AG04449 (cell line): Measurements from ENCODE around the gene DPF1.
A peak's percentile ranks its signal among the peaks of the same experiment; 100 is the strongest.
"Not testable (repeated sequence)": the region's sequence is repeated elsewhere in the genome, so short reads cannot be mapped to it uniquely, and the experiment has no call there.

Source experiments
- CTCF ChIA-PET: fragments of 350-600 bp; formaldehyde crosslinking; extraction: SDS; loops from one replicate; lab custom pipeline; 2021; ENCODE audit warnings: antibody characterized with exemption; lab: Yijun Ruan, JAX
- POLR2A ChIA-PET: fragments of 400-600, 350-600 bp; formaldehyde crosslinking; extraction: SDS; loops from one replicate; lab custom pipeline; 2020; ENCODE audit warnings: antibody characterized with exemption, inconsistent platforms; lab: Yijun Ruan, JAX
- DNase-seq: peaks from one replicate; pipeline ENCODE4 v3.0.0-alpha.2; 2010; ENCODE audit warnings: low read depth, low spot score
- H3K4me3 ChIP-seq: 2 replicates; pipeline ENCODE4 v1.5.1; 2011; ENCODE audit warnings: low read depth, mild to moderate bottlenecking, control low read depth, low read length
- TF ChIP-seq, protein P1 (sequence below): IDR thresholded peaks from one replicate; pipeline ENCODE4 v1.5.1; 2011; ENCODE audit warnings: mild to moderate bottlenecking, moderate library complexity, low read length, control low read depth, inconsistent platforms; ENCODE audit not compliant: insufficient read depth; ENCODE audit errors: missing control alignments

The DPF1 gene

DNA sequence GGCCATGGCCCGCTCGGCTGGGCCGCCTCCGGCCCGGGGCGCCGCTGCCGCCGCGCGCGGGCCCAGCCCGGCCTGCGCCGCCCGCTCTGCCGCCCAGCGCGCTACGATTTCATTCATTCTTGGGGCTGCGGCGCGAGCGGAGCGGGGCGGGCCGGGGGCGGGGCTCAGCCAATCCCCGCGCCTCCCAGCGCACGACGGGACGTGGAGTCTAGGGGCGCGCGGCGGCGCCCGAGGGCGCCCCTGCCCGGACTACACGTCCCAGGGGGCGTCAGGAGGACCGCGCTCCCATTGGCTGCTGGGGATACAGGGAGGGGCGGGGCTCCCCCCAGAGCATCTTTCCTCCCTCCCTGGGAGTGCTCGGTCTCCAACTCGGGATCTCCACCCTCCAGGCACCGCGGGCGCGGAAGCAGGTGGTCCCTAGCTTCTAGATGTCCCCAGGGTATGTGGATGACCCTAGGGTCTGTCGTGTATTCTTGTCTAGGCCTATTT lies 5.6 kb upstream of the DPF1 start:
- ChIA-PET POLR2A (no interaction called here), CTCF (interaction anchor here (1.1 to 7.7 kb wide), 6 partner anchors 14 to 327 kb away, joined by 3 to 94 read pairs (median 6); partner anchors contain the start of genes CATSPERG, PSMD8, SIPA1L3 and WDR87)
- TF ChIP-seq, protein P1, sequence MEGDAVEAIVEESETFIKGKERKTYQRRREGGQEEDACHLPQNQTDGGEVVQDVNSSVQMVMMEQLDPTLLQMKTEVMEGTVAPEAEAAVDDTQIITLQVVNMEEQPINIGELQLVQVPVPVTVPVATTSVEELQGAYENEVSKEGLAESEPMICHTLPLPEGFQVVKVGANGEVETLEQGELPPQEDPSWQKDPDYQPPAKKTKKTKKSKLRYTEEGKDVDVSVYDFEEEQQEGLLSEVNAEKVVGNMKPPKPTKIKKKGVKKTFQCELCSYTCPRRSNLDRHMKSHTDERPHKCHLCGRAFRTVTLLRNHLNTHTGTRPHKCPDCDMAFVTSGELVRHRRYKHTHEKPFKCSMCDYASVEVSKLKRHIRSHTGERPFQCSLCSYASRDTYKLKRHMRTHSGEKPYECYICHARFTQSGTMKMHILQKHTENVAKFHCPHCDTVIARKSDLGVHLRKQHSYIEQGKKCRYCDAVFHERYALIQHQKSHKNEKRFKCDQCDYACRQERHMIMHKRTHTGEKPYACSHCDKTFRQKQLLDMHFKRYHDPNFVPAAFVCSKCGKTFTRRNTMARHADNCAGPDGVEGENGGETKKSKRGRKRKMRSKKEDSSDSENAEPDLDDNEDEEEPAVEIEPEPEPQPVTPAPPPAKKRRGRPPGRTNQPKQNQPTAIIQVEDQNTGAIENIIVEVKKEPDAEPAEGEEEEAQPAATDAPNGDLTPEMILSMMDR = peak; percentile 18
- H3K4me3 ChIP-seq = peak overlapping the region; percentile 62
- no peak for DNase-seq

DNA sequence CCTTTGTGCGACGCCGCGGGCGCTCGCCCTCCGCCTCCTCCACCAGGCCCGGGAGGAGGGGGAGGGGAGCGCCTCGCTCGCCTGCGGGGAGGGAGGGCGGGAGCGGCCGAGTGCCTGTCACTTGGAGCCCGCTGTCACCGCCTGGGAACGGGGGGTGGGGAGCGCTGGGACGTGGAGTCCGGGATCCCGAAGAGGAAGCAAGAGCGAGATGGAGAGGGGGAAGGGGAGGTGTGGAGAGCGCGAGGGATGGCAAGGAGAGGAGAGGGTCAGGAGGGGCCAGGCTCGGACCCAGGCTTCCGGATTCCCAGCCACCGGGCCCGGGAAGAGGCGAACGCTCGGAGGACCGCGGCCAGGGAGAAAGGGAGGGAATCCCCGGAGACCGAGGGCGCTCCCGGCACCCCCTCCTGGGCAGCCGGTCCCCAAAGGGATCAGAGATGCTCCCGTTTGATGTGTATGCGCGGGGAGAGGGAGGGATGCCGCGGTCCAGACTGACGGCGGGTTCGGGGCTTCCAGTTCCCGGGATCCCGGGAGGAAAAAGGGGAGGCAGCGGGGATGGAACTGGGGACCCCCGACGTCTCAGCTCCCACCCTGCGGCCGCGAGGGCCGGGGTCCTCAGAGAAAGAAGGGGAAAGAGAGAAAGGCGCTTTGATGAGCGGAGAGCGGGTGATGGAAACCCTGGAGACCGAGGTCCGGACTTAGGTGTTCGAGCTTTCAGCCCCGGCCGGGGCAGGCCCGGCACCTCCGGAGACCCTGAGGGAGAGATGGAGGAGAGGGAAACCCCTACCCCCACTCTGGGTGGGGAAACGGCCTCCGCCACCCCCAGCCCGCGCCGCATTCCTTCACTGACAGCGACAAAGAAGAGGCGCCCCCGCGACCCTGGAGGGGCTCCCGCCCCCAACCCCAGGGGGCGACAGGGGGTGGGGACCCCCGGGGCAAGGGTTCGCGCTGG lies 4.7 kb upstream of the DPF1 start:
- ChIA-PET CTCF (interaction anchor here (1.1 to 7.7 kb wide), 7 partner anchors 9 to 326 kb away, joined by 3 to 93 read pairs (median 5); partner anchors contain the start of genes CATSPERG, SIPA1L3 and WDR87), POLR2A (no interaction called here)
- DNase-seq = no peak
- peak overlapping the region; percentile 62 for H3K4me3 ChIP-seq
- TF ChIP-seq, protein P1 = no peak

DNA sequence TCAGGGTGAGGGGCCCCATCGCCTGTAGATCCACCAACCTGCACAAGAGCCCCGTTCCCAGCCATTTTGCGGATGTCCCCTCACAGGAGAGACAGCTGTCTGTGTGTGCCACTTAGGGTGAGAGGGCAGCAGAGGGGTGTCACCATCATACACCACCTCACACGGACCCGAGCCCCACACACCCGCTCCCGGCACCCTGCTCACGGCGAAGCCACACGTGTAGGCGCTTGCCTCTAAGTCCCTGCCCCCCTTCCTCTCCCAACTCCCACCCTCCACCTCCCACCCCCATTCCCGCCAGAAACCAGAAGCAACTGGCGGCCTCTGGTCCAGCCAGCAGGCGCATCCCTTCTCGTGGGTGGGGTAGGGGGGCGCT lies 4.0 kb upstream of the DPF1 start:
- no peak for DNase-seq
- ChIA-PET POLR2A (no interaction called here), CTCF (interaction anchor here (0.9 to 3.8 kb wide), 14 partner anchors 10 to 329 kb away, joined by 3 to 18 read pairs (median 5); partner anchors contain the start of genes CATSPERG, FAM98C and WDR87)
- TF ChIP-seq, protein P1 = no peak
- peak overlapping the region; percentile 8; the same call in 1 of the 2 replicates for H3K4me3 ChIP-seq

DNA sequence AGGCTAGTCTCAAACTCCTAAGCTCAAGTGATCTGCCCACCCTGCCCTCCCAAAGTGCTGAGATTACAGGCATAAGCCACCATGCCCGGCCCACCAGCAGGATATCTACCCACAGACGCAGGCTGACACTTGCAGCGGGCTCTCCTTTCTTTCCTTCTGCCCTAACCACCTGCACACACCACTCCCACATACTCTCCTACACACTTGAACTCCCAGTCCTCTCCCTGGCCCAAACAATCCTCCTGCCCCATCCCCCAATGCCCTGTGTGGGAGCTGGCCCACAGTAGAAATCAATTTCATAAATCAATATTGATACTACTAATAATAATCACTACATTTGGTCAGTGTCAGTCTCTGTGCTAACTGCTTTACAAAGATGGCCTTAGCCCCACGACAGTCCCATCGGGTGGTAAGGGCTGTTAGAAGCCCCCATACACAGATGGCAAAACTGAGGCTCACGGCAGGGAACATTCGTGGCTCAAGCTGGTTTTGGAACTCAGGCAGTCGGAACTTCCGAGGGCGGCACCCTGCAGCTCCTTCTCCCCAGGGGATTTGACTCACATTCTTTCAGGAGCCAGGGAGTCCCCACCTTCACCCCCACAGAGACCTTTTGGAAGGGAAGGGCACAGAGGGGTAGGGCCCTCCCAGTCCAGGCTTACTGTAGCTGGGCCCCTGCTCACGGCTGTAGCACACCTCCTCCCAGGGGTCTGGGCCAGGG lies 3.4 kb upstream of the DPF1 start:
- ChIA-PET POLR2A (no interaction called here), CTCF (interaction anchor here (0.9 to 3.8 kb wide), 17 partner anchors 10 to 328 kb away, joined by 3 to 18 read pairs (median 5); partner anchors contain the start of genes CATSPERG, FAM98C and WDR87)
- no peak overlapping the region for H3K4me3 ChIP-seq
- TF ChIP-seq, protein P1 = no peak
- no peak for DNase-seq

DNA sequence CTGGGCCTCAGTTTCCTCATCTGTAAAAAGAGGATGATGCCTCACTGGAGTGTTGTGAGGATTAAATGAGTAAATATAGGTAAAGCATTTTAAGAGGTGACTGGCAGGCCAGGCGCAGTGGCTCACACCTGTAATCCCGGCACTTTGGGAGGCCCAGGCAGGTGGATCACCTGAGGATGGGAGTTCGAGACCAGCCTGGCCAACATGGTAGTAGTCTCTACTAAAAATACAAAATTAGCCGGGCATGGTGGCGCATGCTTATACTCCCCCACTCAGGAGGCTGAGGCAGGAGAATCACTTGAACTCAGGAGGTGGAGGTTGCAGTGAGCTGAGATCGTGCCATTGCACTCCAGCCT lies 819 bp upstream of the DPF1 start:
- POLR2A ChIA-PET, DNase-seq, H3K4me3 ChIP-seq: not testable (repeated sequence)
- CTCF ChIA-PET = interaction anchor here (1.1 to 3.3 kb wide), 11 partner anchors 9 to 323 kb away, joined by 3 to 18 read pairs (median 5); partner anchors contain the start of gene WDR87

DNA sequence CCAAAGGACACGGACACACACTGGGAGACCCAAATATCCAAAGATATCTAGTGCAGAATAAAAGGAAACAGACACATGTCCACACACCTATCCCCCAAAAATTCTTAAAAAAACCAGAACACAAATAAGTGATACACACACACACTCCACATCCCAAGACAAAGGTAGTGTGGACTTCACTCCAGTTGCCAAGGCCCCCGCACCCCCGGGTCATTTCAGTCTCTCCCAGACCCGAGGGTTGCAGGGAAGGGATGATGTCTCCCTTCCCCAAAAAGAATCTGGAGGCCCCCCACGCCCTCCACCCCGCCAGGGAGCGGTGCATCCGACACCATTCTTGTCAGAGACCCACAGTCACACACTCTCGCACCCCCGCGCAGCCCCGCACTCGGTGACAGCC lies 407 bp downstream of the DPF1 start:
- H3K4me3 ChIP-seq = peak overlapping the region; percentile 70
- ChIA-PET CTCF (no interaction called here), POLR2A (no interaction called here)
- TF ChIP-seq, protein P1 = no peak
- no peak for DNase-seq
